CD4-positive, alpha-beta T cell treated with Interleukin-1 beta for 1 hour (primary cell): ENCODE measurements around the gene ARID5B.

Experiments used
- DNase-seq, 2 donors: peaks; one replicate each; pipeline ENCODE4 v3.0.0-alpha.2; 2020 to 2022

Gene ARID5B

DNA sequence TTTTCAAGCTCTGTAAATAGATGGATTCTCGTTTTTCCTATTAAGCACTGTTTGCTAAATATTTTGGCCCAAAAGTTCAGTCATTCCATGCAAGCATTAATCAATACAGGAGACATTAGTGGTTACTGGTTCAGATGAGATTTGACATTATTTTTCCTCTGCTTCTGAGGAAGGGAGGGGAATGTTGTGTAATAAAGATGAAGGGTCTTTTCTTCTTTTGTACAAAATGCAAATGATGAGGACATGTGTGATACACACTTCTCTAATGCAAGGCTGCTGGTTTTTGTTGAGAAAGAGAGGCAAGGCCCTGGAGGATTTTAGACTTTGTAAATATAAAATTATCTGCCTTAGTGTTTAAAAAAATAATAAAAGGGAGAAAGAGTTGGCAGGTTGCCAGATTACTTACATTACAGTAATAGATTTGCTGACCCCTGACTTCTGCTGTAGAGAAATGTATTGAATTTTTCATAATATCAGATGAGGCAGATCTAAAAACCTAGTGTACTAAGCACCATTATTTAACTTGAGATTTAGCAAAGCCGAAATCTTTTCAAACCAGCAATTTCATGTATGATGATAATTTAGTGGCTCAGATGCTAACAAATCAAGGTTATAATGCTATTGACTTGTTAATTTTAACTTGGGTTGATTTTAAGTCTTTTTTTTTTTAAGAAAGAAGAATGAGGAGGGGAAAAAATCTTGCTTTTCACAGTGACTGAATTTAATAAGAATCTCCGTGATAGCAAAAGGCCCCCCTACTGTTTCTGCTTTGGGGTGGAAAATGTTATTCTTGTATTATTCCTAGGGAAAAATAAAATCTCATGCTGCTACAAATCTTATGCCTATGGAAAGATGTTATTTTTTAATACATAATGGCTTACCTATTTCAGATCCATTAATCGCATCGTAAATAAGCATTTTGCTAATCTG lies 180.1 kb downstream of the ARID5B start:
- no peak for DNase-seq

DNA sequence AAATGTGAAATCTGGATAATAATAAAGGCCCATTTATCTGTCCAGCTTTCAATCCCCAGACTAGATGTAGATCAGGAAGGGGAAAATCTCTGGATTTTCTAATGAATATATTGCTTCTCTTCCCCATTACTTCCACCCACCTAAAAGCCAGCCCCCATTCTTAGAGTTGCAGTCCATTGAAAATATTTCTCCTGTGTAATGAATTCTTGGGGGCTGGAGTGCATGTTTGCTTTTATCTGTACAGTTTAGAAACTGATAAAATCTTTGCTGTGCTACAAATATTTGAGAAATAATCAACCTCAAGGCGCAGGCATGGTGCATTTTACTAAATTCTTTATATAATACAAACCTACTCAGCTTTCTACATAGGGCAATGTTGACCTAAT lies 180.8 kb downstream of the ARID5B start:
- DNase-seq: no peak

- DNase-seq: peak; percentile 42 to 62
Measured at GRCh38 chr10:62082729-62083411, 181.4 kb downstream of the ARID5B start.

DNA sequence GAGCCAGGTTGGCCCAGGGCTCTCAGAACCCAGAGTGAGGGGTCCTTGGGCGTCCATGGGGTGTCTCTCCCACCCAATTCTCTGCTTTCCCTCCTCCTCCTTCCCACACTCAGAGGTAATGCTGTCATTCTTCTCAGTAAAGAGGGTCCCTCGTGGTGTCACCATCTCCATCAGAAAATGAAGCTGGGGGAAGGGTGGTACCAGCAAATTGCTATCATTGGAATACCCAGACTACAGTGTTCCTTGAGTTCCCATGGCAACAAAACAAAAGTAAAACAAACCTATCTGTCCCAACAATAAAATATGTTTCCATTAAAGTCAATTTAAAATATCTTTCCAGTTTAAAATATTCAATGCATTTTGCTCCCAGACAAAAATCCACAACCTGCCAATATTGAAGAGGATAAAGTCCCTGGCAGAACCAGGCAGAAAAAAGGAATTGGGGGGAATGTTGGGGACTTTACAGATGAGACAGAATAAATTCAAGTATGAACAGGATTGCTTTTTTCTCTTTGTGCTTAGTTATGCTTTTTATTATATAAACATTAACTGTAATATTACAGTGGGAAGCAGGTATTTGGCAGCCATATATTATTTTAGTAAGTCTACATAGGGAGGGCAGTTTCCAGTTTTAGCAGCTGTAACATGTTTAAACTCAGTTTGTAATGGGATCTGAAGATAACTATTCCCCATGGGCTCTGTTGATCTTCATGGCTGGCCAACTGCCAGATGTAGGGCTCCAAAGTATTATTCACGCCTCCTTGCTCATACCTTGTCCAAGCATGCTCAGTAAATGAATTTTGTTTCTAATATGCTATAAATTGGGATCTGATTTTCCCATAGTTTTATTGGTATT lies 182.1 kb downstream of the ARID5B start:
- DNase-seq: peak; percentile 54 to 62

DNA sequence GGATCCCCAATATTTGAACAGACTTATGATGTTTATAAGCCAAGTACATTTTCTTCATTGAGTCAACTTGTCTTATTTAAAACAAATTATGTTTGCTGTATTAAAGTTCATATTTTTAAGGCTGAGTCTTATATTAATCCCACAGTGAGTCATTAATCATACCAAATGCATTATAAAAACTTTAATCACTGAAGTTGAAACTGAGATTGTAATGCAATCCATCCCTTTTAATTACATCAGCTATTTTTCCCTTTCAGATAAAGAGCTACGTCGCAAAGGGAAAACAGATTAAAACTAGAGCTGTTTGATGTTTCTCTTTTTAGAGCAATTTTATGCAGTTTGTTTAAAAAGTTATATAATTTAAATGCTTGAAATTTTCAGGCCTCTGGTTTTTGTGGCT lies 183.0 kb downstream of the ARID5B start:
- DNase-seq: no peak

DNA sequence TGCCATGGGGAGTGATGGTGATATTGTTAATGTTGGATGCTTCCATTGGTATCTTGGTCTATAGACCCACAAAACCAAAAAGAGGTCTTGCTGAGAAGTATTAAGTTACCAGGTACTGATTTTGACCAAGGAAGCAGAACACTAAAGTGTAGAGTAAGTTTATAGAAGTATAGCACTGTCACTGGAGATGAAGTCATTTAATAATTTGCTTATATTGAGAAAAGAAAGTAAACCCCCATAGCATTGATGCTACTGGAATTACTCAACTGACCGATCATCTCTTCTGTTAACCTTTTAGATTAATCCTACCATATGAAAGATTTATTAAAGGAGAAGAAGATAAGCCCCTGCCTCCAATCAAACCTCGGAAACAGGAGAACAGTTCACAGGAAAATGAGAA lies 183.9 kb downstream of the ARID5B start:
- DNase-seq: no peak

- no peak for DNase-seq
Measured at GRCh38 chr10:62085821-62086220, 184.3 kb downstream of the ARID5B start.

GRCh38 chr10:62087329-62087728 lies 185.8 kb downstream of the ARID5B start:
- no peak for DNase-seq

DNA sequence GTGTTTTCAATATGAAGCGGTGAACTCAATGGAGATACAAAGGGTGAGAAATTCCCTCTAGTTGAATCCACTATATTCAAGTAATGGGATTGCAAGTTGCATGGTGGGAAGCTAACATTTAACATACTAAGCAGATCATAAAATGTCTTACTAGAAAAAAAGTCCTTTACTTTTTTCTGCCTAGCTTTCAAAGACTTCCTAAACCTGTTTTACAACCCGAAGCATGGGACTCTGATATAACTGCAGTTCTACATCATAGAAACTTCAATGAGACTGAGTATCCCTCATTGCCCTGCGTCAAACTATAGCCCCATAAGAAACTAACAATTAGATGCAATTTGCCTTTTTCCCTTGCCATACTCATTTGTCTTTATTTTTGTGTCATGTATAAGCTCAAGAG lies 187.3 kb downstream of the ARID5B start:
- DNase-seq: no peak

GRCh38 chr10:62092301-62093030 lies 191.0 kb downstream of the ARID5B start:
- no peak for DNase-seq

- DNase-seq: no peak
Measured at GRCh38 chr10:62093863-62094291, 192.4 kb downstream of the ARID5B start.

DNA sequence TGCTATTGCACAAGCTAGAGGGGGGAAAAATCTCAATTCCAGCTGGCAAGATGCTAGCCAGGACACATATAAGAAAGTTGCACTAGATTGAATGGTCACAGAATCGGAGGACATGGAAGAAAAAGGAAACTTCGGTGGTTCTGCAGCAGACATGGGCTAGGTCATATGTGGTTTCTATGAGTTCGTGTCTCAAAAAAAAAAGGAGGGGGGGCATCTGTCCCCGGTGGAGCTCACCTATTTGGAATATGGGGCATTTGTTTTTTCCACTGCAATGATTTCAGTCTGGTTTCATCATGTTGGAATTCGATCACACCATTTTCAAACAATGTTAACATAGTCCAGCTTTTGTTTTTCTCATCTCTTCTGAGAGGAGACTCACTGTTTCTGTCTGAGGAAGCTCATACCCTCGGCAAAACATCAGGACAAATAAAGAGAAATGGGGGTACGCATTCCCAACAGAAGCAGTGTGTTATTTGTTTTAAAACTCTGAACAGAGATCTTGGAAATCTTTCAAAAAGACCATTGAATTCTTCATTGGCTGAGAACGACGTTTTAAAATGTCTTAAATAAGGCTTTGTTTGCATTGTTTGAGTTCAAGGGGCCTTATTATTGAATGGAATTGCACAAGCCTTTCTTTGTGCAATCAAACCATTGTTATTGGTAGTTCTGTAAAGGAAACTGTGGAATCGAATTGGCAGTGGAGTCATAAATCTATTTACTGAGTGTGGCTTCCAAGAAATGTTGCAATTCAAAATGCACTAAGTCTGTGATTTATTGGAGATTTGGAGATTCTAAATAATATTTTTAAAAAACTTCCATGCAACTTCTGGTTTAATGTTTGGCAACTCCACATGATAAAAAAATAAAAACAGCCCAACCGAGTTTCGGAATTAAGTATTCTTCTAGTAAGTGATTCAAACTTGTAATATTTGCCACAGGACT lies 194.0 kb downstream of the ARID5B start:
- DNase-seq: no peak

GRCh38 chr10:62096256-62096933 lies 194.9 kb downstream of the ARID5B start:
- DNase-seq: no peak

GRCh38 chr10:62098278-62099121 lies 197.0 kb downstream of the ARID5B start:
- DNase-seq: no peak

DNA sequence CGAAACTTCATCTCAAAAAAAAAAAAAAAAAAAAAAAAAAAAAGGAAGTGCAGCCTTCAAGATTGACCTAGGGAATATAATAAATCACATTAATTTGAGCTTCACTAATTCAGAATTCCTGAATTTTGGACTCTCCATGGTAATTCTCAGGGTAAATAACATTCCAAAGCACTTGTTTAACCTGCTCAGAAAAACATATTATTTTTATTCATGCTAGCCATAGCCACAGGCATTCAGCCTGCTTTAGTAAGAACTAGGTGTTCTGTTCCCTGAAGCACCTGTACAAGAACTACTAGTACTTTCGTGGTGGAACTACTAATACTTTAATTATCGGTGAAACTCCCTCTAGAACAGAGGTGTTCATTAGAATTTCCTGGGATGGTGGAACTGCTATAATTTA lies 197.8 kb downstream of the ARID5B start:
- no peak for DNase-seq

DNA sequence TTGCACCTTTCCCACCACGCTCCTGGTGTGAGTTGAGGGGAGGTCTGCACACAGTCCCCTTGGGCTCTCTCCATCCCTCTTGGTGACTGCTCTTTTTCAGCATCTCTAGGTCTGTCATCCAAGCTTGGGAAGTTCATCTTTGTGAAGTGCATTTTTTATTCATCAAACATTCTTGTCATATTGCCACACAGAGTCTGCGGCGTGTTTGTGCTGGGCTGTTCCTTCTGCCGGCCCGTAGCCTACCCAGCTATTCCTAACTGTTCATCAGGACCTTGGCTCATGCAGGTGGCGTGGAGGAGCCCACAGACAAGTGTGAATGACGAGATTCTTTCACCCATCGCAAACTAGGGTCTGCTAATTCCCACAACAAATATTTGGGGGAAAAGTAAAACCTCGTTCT lies 202.4 kb downstream of the ARID5B start:
- no peak for DNase-seq

DNA sequence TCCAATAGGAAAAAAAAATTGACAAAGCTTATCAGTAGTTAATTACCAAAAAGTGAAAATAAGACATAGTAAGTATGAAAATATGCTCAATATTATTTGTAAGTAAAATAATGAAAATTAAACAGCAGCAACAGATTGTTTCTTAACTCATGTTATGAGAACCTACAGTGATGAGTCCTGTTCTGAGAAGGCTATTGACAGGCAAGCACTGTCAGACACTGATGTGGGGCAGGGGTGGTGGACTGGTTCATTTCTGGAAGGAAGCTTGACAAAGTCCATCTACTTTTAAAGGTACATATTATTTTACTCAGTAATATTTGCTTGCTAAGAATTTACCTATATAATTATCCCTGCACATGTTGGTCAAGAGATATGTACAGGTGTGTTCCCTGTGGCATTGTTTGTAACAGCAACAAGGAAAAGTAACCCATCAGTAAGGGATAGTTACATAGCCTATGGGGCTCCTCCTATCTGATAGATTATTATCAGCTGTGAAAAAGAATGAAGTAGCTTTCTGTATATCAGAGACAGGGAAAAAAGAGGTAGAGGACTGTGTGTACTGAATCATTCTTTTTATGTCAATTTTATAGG lies 205.5 kb downstream of the ARID5B start:
- no peak for DNase-seq

DNA sequence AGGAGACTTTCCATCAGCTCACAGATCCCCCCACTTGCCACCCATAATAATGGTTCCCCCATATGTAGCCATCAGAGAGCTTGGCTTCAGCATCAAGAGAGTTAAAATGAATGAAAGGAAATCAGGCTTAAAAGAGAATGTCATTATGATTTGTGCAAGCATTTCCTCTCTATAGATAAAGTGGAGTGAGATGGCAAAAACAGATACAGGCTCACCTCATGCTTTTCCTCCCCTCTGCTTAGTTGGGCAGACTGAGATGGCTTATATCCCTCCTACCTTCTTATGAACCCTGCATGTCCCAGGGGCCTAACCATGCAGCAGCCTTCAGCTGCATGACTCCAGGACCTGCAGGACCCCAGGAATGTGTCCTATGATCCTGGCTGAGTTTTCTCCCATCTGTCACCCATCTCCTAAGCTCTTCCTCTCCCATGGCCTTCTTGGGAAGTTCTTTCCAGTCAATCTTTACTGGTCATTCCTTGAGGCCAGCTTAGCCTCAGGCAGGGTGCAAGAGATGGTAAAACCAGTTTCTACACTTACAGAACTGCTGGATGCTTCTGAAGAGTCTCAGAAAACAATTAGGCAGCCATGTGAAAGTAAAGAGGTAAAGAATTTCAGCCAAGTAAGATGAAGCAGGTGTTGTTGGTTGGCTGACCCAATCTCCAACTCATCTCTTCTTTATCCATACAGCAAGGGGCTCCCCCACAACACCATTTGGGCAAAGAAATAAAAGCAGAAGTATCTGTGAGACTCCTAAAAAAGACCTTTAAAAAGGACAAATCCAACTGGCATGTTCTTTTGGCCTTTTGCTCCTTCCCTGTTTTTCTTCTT lies 207.5 kb downstream of the ARID5B start:
- no peak for DNase-seq
